Epithelial cell of esophagus (primary cell): ENCODE data around the gene TBX10.
"Not testable (repeated sequence)": the region's sequence is repeated elsewhere in the genome, so short reads cannot be mapped to it uniquely, and the experiment has no call there.

Source experiments
- DNase-seq: peaks from one replicate; pipeline ENCODE4 v3.0.0; 2010; ENCODE audit warnings: low read depth
- H3K4me3 ChIP-seq: 2 replicates; pipeline ENCODE4 v1.5.1; 2011; ENCODE audit warnings: mild to moderate bottlenecking, low read length, control low read depth
- CTCF ChIP-seq: IDR thresholded peaks from 2 replicates; pipeline ENCODE4 v1.5.1; 2011; ENCODE audit warnings: low read depth, mild to moderate bottlenecking, low read length, control low read depth, inconsistent platforms; ENCODE audit not compliant: insufficient read depth; ENCODE audit errors: missing control alignments

TBX10 gene

GRCh38 chr11:67639438-67639859 lies at the start of gene TBX10:
TSS of gene TBX10 (minus strand) at chr11:67639763. CDS start at chr11:67639472, 291 bp downstream.
- H3K4me3 ChIP-seq, result no peak within 1 kb of the TSS
- TF ChIP-seq CTCF, result no peak
- no peak for DNase-seq

GRCh38 chr11:67689178-67689577 lies 49.6 kb upstream of the TBX10 start:
- no peak for DNase-seq
- no peak overlapping the region for H3K4me3 ChIP-seq
- TF ChIP-seq CTCF, result no peak

GRCh38 chr11:67687986-67688385 lies 48.4 kb upstream of the TBX10 start:
- TF ChIP-seq CTCF, result no peak
- no peak overlapping the region for H3K4me3 ChIP-seq
- DNase-seq, result no peak

- not testable (repeated sequence) for H3K4me3 ChIP-seq, DNase-seq
These were observed 46.2 kb upstream of the TBX10 start for GRCh38 chr11:67685641-67686332.

GRCh38 chr11:67682126-67683034 lies 42.8 kb upstream of the TBX10 start:
- H3K4me3 ChIP-seq, result not testable (repeated sequence)
- peak; percentile 69 for DNase-seq

- DNase-seq, result no peak
- no peak for TF ChIP-seq CTCF
- no peak overlapping the region for H3K4me3 ChIP-seq
These were observed 41.3 kb upstream of the TBX10 start for GRCh38 chr11:67680696-67681470.

- H3K4me3 ChIP-seq, result no peak overlapping the region
- TF ChIP-seq CTCF, result no peak
- no peak for DNase-seq
These were observed 35.6 kb upstream of the TBX10 start for GRCh38 chr11:67675058-67675747.
